HG03066 (cell line): ENCODE measurements around the gene COL23A1.

Experiments
- ATAC-seq: cut with Tn5 transposase; IDR thresholded peaks from one replicate; pipeline ENCODE4 v1.9.1; 2021; ENCODE audit warnings: low read depth; ENCODE audit not compliant: unreplicated experiment

Gene COL23A1

DNA sequence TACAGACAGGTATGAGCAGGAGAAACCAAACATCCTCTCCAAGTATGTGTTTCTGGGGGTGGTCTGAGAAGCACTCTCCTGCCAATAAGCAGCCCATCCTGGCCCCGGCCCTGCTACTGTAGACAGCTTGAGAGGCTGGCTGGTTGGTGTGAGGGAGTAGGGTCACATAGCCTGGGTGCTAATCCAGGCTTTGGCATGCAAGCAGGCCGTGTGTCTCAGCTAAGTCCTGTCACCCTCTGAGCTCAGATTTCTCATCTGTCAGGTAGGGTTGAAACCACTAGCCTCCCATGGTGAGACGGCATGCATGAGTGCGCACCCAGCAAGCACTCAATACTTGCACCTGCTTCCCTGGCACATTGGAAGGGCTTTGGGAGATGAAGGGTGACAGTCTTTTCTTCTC is 307.8 kb downstream of the COL23A1 start:
- ATAC-seq, result no peak

DNA sequence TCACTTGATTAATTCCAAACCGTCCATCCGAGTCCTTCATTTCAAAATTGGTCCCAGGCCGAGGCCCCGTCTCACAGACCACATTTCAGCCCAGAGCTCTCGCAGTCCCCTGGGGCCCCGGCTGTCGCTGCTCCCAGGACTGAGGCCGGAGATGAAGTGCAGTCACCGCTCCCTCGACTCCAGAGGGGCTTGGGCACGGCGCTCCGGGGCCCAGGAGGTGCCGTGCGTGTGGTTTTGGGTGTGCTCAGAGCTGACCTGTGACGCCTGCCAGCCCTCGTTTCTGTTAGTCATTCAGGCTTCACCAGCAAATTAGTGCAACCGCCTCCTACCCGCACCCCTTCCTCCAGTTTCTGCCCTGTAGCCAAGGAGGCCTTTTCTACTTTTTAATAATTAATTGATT is 308.9 kb downstream of the COL23A1 start:
- ATAC-seq, result no peak

DNA sequence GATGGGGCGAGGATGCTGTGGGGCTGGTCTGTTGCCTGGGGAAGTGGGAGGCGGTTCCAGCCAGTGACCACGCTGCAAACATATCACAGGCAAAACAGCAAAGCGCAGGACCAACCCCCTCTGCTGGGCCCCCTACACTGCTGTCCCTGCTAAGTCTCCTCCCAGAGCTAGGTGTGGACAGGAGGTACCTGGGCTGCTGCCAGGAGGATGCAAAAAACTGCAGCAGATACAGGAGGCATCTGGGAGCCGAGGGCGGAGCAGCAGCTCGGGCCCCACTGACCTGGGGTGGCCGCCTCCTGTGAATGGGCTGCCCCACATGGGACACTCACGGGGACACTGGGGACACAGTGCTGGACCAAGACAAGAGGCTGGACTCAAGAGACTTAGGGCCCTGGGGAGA is 309.6 kb downstream of the COL23A1 start:
- no peak for ATAC-seq

DNA sequence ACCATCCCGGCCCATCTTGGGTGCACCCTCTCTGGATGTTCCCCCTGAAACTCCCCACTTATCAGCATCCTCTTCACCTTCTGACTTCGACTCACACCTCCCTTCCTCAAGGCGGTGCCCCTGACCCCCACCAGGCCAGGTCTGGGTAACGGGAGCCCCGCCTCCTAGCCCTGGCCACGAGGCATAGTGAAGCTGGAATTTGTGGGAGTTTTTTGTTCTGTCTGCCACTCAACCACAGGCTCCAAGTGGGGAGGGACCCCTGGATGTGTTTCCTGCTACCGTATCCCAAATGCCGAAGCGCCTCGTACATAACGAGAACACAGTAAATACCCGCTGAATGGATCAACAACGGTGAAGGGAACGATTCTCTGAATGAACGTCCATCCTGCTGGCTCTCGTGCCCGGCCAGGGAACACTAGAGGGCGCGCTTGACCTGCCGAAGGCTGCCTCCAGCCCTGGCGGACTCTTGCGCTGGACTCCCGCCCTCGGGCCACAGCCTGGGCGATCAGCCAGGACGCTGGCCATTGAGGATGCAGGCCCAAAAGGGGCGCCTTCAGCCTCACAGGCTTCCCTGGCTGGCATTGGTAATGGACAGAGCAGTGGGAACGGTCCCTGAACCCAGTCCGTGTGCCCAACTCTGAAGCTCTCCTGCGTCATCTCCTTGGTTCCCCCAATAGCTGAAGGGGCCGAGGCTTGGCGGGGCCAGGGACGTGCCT is 310.3 kb downstream of the COL23A1 start:
- ATAC-seq, result no peak

DNA sequence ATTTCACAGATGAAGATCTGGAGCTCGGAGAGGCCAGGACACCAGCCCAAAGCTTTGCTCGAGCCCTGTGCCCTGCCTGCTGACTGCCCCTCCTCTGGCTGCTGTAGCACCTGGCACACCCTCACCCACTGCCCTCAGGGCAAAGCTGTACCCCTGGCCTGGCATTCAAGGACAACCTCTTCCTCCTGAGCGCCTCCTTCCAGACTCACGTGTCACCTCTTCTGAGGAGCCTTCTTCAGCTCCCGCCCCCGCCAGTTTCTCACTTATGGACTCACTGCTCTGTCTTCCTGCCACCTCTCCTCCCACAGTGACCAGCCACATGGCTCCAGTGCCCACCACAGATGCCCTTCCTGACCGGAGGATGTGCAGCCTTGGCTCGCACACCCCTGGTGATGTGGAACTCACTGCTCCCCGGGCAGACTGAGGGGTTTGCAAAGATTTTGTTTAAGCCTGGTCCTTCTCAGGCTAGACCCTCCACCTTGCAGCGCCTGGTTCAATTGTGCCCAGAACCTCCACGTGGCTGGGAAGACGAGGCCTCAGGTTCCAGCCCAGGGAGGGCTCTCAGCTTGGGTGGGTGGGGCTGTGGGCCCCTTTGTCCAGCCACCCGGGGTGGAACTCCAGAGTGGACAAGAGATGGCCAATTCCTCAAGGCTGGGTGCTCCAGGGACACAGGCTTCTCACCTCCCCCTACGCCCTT is 311.0 kb downstream of the COL23A1 start:
- ATAC-seq, result no peak

DNA sequence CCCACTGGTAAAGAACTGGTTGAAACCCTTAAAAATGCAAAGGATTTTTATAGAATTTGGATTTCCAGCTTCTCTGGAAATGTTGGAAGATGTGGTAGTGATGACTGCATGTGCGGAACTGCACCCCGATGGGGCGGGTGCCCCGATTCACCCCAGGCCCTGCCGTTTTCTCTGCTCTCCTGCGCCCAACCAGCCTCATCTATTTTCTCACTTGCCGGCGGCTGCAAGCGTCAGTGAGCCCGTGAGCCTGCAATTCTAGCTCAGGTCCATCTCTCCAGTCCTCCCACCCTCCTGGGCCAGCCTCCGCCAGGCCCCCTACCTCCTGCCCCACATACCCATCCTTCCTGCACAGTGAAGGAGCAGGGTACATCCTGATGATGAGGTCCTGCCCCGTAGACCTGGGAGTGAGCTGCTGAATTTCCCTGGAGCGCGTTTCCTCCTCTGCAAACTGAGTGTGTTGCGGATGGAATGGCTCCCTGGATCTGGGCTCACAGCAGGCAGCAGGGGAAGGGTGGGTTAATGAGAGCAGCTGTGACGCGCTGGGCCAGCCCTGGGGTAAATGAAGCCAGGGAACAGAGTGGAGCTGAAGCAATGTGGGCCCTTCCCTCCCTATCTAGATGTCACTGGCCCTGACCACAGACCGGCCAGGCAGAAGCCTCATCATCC is 311.7 kb downstream of the COL23A1 start:
- no peak for ATAC-seq

DNA sequence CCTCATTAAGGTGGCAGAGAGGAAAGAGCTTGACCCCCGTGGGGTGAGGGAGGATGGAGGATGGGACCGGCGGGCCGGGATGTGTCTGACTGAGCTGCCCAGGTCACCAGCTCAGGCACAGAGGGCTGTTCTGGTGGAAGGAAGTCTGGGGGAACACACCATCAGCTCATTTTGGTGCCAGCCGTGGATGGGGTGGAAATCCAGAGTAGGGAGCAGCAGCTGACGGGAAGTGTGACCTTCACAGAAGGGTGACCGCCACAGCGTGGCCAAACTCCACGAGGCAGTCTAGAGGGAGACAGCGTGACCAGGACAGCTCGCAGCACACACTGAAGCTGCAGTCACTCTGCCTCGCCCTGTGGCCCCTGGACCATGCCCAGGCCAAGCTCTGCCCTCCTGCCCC is 312.3 kb downstream of the COL23A1 start:
- no peak for ATAC-seq

DNA sequence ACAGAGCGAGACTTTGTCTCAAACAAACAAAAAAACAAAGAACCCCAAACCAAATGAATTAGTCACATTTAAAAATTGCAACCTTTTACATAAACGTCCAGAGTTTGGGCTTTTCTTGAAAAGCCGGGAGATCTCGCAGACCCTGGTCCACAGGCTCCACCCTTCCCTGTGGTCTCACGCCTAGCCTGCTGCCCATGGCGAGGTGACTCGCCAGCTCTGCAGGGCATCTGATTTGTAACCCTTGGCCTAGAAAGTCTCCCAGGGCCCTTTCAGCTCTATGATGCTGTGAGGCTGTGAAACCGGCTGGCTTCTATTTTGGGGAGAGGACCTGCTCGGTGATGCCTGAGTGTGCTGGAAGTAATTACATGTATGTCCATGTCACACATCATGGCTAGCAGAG is 312.8 kb downstream of the COL23A1 start:
- ATAC-seq, result no peak

DNA sequence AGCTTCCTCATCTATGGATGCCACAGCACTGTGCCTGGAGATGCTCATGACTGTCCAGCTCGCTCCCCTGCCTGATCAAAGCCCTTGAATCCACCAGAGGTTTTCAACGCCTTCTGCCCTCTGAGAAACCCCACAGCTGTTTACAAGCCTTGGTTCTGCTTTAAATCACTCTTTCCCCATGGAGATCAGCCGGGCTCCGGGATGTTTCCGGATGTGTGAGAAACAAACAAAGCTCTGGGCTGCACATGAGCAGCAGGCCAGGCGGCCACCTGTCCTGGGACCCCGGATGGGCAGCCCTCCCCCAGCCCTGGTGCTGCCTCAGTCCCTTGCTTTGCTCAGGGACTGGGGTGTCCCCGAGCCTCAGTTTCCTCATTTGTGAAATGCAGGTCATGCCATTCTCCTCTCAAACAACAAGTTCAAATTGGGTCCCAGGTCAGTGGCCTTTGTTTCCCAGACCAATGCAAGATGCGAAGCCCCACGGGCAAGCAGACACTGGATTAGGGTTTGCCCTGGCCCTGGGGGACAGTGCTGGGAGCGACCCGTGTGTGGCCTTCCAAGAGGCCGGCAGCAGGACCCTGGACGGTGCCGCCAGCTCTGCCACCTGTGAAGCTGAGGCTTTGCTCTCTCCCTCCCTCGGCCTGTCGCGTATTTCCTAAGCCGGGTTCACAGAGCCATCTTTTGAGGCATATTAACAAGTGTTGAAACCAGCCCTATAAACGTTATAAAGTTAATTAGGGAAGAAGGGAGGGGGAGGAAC is 315.2 kb downstream of the COL23A1 start:
- ATAC-seq, result no peak

DNA sequence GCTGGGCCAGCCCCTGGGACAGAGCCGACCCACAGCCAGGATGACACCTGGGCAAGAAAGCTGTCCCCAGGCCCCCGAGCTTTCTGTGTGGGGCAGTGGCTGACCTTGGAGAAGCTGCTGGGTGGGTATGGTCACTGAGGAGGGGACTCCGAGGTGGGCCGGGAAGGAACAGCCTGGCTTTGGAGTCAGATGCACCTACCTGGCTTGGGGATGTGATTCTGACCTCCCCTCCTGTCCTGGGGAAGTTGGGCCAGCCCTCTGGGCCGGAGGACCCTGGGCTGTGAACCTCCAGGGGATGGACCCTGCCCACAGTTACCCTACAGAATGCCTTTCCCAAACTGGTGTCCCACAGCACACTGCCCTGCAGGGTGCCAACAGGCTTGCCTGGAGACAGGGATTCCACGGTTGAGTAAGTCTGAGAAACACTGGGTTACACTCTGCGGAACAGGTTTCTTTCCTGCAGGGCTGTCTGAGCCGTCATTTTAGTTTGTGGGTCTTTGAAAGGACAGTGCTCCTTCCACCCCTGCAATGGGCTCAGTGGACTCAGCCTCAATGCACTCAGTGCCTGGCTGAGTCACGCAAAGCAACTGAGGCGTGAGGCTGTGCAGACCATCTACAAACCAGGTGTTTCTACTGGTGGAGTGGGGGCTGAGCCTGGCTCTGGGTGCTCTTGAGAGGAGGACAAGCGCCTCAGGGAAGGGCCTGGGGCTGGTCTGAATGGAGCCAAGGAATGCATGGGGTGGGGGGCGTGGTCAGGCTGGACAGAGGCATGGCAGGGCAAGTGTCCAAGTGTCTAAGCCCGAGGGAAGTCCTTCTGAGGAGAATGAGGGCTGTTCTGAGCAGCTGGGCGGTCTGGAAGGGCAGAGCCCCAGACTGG is 316.3 kb downstream of the COL23A1 start:
- no peak for ATAC-seq

DNA sequence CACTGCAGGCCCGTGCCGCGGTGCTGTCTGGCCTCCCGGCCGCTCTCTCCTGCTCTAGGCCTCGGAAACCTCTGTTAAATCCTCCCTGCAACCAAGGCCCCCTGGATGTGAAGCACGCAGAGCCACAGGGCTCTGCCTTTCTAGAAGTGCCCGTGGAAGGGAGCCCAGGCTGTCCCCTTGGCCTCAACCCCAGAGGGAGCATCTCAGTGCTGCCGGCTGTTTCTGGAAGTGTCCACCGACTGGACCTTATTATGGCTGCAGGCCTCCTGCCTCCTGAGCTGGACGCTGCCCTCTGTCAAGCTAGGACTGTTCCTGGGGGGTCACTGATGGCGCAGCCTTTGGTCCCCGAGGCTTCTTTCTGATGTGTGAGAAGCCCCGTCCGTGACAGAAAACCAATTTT is 317.2 kb downstream of the COL23A1 start:
- ATAC-seq, result no peak

DNA sequence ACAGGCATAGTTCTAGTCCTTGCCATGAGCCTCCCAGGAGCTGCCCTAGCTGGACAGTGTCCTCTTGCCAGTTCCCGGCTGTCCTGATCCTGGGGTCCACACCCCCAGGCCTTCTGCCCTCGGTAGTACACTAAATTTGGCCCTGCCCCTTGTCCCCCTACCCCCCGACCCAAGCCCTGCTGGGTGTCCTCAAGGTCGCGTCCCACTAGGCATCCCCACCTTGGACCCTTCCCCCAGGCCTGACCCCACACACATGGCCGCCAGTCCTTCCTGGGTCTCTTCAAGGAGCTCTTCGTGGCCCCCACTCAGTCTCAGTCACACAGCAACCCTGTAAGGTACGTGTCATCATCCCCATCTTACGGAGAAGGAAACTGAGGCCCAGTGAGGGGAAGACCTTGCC is 317.6 kb downstream of the COL23A1 start:
- no peak for ATAC-seq

DNA sequence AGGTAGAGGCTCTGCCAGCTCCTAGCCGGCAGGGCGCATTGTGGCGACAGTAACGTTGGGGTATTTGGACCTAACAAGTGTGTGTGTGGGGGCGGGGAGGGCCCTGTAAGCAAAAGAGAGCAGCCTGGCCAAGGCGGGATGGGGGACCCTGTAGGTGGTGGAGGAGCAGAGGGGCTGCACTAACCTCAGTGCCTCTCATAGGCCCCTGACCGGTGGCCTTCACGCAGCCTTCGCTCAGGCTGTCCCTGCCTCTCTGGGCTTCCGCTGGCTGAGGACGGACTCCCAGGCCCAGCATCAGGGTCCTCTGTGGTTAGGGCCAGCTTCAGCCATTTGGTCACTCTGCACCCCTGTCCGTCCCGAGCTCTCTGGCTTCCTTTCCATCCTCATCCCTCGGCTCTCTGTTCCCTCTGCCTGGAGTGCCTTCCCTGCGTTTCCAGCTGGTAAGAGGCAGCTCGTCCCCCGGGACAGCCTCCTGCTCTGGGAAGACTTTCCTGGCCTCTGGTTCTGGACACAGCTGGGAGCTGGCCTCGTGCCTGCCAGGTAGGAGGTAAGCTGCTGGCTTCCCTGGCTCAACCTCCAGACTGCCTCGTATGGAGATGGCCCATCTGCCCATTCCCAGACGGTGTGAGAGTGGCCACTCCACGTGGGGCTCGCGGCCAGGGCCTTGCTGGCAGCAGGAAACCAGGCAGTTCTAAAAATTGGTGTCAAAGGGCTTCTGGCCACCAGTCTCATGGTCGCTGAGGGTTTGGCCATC is 318.3 kb downstream of the COL23A1 start:
- no peak for ATAC-seq

DNA sequence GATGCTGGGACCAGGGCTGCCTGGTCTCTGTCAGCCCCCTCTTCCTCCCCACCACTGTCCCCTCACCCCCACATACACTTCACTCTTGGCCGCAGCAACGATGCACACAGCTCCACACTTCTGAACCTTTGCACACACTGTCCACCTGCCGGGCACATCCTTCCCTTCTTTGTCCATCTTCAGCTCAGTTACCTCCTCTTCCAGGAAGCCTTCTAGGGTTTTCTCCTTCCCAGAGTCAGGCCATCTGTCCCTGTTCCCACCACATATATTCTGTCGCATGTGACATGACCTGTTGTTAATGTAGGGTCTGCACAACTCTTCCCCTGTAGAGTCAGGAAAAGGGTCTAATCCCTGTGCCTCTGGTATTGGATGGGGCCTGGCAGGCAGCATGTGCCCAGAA is 319.0 kb downstream of the COL23A1 start:
- no peak for ATAC-seq

DNA sequence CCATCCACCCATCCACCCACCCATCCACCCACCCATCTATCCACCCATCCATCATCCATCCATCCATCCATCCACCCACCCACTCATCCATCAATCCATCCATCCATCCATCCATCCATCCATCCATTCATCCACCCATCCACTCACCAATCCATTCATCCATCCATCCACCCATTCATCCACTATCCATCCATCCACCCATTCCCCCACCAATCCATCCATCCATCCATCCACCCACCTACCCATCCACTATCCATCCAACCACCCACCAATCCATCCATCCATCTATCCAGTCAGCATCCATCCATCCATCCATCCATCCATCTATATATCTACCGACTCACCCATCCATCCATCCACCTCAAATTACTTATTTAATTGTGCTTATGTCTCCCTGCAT is 320.7 kb downstream of the COL23A1 start:
- ATAC-seq, result no peak

DNA sequence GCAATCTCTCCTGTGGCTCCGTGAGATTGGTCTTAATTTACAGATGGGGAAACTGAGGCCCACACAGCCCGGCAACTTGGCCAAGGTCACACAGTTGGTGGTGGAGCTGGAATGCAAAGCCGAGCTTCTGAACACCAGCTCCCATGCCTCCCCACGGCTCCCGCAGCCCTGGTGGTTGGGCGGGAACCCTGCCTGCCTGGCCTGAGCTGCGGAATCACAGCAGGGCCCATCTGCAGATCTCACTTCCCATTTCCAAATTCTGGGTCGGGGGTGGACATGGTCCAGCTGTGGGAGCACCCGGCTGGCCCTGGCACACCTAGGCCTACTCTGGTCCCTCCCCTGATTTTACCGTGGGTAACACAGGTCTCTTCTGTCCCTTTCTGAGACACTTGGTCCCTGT is 322.3 kb downstream of the COL23A1 start:
- ATAC-seq, result no peak

DNA sequence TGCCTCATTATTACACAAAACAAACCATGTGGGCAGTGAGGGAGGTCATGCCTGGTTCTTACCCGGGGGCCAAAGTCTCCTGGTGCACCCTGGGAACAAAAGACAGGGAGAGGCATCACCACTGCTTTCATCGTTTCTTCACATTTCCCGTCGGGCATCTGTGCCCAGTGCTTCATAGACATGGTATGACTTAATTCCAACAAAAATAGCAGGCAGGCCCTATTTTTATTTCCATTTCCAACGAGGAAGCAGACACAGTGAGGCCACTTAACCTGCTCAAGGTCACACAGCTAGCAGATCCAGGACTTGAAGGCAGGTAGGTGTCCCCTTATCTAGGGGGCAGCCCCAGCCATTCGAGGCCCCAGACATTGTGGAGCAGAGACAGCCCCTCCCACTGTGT is 322.9 kb downstream of the COL23A1 start:
- ATAC-seq, result no peak

DNA sequence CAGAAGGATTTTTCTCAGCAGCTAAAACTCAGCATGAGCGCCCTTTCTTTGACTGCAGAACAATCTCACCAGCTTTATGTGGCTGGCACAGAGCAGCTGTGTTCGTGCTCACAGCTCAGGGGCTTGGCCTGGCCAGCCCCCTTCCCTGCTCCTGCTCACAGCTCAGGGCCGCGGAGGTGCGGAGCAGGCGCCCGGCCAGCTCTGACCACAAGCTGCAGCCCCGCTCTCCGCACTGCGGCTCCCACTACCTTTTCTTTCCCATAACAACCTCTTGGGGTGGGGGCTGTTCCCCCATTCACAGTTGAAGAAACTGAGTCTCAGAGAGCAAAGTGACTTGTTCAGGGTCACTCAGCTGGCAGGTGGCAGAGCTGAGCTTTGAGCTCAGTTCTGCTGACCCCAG is 323.6 kb downstream of the COL23A1 start:
- ATAC-seq, result no peak

DNA sequence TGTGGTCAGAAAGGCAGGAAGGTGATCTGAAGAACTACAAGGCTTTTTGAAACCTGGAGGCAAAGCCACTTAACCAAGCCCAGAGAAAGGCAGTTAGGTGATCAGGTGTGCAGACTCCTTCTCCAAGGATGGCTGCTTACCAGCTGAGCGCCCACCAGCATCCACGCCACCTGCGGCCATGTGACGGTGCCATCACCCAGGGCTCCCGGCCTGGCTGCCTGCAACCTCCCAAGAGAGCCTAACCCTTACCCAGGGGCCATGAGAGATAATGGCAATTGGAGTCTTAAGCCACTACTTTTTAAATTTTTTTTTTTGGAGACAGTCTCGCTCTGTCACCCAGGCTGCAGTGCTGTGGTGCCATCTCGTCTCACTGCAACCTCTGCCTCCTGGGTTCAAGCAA is 324.4 kb downstream of the COL23A1 start:
- no peak for ATAC-seq

DNA sequence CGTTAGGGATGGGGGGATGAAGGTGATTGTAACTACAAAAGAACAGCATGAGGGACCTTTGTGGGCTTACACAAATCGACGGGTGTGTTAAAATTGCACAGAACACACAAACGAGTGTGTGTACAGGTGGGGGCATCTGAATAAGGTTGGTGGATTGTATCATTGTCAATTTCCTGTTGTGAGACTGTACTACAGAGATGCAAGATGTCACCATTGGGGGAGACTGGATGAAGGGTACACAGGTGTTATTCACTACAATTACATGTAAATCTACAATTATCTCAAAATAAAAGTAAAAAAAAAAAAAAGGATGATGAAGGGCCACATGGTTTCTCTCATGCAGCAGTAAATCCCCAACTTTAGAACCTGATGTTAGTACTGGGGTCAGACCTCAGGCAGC is 326.1 kb downstream of the COL23A1 start:
- no peak for ATAC-seq
